GM10266 (cell line): Measurements from ENCODE around the gene CENPN.

Source experiments
- DNase-seq: peaks from one replicate; pipeline ENCODE4 v3.0.0; 2012; ENCODE audit errors: extremely low spot score
- TF ChIP-seq, protein P1 (sequence below): IDR thresholded peaks from 2 replicates; pipeline ENCODE4 v1.5.1; 2012; ENCODE audit warnings: mild to moderate bottlenecking, low read depth; ENCODE audit not compliant: control insufficient read depth, insufficient read depth; ENCODE audit errors: missing control alignments

CENPN gene

DNA sequence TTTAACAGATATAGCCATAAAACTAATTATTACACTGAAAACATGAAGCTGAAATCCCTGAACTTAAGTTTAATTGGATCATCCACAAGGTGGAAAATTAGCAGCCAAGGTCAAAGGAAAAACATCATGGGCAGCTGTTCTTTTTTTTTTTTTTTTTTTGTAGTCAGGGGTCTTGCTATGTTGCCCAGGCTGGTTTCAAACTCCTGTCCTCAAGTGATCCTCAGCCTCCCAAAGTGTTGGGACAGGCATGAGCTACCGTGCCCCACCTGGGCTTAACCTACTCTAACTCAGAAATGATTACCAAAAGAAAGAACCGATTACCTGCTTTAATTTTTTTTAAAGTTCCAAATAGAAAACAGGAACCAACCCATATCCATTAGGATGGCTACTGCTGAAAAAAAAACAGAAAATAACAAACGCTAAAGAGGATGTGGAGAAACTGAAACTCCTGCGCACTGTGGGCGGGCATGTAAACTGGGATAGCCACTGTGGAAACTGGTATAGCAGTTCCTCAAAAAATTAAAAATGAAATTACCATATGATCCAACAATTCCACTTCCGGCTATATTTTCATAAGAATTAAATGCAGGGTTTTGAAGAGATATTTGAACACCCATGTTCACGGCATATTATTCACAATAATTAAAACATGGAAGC, 8.9 kb upstream of the CENPN start:
- TF ChIP-seq, protein P1, sequence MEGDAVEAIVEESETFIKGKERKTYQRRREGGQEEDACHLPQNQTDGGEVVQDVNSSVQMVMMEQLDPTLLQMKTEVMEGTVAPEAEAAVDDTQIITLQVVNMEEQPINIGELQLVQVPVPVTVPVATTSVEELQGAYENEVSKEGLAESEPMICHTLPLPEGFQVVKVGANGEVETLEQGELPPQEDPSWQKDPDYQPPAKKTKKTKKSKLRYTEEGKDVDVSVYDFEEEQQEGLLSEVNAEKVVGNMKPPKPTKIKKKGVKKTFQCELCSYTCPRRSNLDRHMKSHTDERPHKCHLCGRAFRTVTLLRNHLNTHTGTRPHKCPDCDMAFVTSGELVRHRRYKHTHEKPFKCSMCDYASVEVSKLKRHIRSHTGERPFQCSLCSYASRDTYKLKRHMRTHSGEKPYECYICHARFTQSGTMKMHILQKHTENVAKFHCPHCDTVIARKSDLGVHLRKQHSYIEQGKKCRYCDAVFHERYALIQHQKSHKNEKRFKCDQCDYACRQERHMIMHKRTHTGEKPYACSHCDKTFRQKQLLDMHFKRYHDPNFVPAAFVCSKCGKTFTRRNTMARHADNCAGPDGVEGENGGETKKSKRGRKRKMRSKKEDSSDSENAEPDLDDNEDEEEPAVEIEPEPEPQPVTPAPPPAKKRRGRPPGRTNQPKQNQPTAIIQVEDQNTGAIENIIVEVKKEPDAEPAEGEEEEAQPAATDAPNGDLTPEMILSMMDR, result no peak
- DNase-seq, result no peak

DNA sequence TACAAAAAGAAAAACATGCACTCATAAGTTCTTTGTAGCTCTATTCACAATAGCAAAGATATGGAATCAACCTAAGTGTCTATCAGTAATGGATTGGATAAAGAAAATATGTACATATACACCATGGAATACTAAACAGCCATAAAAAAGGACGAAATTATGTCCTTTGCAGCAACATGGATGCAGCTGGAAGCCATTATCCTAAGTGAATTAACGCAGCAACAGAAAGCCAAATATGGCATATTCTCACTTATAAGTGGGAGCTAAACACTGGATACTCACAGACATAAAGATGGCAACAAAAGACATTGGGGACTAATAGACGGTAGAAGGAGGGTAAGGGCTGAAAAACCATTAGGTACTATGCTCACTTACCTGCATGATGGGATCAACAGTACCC, 6.1 kb upstream of the CENPN start:
- TF ChIP-seq, protein P1, result no peak

DNA sequence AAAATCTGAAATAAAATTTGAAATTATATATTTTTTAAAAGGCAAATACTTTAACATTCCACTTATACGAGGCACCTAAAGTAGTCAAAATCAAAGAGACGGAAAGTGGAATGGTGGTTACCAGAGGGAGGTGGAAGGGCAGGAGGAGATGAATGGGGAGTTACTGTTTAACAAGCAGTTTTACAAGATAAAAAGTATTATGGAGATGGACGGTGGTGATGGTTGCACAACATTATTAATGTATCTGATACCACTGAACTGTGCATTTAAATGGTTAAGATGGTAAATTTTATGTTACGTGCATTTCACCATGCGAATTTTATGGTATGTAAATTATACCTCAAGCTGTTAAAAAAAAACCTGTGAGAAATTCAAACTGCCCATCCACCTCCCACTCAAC, 5.7 kb upstream of the CENPN start:
- DNase-seq, result no peak
- TF ChIP-seq, protein P1, result no peak

More for the DNA sequence above, 6.1 kb upstream of the CENPN start:
- no peak for DNase-seq

DNA sequence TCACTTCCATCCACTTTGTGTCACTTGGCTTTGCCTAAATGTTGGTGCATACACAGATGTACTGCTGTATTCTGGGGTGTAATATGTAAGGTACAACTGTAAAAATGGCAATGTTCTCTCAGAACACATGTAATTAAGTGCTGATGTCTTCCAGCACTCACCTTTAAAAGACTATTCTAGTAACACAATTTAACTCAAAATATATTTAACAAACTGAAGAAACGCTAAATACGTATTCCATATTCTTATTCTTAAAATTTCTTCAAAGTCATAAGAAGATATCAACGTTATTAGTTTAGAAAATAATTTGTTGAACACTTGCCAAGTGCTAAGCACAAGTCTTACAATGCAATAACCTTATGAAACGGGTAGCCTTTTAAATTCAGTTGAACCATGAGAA, 4.0 kb upstream of the CENPN start:
- DNase-seq, result no peak
- TF ChIP-seq, protein P1, result no peak

DNA sequence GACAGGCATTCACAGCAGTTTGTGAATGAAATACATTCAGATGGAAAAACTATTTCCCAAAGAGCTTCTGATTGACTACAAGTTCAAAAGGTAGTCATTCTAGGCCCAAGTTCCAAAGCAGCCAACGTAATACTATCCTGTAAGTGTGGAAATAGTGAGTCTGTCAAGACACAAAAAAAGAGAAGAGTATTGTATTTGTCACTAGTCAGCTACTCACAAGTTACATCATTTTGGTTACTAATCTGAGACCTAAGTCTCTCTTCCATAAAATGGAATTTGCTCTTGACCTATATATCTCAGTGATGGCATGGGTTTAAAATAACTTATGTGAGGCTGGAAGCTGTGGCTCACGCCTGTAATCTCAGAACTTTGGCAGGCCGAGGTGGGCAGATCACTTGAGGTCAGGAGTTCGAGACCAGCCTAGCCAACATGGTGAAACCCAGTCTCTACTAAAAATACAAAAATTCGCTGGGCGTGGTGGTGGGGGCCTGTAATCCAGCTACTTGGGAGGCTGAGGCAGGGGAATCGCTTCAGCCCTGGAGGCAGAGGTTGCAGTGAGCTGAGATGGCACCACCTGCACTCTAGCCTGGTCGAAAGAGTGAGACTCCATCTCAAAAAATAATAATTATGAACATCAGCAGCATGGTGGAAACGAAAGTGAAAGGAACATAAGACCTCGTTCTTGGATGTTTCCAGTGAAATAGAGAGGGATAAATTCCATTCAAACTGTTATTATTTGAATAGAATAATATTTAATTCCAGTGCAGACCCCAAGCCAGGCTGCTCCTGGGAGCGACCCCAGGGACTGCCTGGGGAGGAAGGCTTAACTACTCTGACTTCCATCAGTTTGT, 3.2 kb upstream of the CENPN start:
- TF ChIP-seq, protein P1, result no peak
- no peak for DNase-seq

DNA sequence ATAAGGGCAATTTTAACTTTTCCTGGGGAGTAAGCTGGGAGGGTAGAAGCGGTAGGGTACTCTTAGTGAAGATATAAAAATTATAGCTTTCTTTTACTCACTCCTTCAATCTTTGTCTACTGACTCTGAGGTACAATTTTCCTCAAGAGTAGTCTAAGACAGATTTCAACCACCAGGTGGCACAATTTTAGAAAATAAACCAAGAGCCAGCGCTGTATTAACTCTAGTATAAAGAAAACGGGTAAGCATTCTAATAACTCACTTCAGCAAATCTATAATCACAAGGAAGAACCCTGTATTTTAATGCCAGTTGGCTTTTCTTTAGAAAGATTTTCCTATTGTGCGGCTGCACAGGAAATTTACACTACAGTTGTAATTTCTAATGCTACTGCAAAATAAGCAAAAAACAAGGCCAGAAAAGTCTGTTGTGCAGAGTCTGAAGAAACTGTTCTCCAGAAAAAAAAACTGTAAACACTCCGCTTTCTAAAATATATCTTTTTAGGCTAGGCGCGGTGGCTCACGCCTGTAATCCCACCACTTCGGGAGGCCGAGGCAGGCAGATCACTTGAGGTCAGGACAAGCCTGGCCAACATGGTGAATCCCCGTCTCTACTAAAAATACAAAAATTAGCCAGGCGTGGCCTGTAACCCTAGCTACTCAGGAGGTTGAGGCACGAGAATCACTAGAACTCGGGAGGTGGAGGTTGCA, 2.2 kb upstream of the CENPN start:
- no peak for DNase-seq
- TF ChIP-seq, protein P1, result peak; percentile 44

DNA sequence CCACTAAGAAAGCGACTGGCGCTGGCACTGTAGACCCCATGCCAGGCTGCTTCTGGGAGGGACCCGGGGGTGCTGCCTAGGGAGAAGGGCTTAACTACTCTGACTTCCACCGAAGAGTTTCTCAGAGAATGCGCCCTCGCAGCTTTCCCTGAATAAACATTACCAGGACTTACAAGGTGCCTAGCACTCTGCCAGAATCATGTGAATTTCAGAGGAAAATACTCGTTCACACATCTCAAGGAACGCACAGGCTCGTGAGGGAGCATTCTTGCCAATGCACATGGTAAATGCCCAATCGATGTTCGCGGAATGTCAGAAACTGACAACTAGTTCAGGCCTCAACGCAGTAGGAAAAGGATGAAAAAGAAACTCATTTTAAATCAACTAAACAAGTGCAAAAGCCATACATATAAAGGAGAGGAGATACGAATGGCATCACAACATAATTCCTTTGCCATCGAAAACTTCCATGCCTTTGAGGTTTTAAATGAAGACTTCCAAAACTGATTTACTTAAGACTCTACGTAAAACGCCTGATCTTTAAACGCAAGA, 1.3 kb upstream of the CENPN start:
- TF ChIP-seq, protein P1, result no peak
- no peak for DNase-seq
